Putamen (tissue), 1 donor: ENCODE data around the gene DVL1.

Experiments used
- DNase-seq: peaks from one replicate; pipeline ENCODE4 v3.0.0-alpha.2; 2016; ENCODE audit warnings: low spot score

Gene DVL1

DNA sequence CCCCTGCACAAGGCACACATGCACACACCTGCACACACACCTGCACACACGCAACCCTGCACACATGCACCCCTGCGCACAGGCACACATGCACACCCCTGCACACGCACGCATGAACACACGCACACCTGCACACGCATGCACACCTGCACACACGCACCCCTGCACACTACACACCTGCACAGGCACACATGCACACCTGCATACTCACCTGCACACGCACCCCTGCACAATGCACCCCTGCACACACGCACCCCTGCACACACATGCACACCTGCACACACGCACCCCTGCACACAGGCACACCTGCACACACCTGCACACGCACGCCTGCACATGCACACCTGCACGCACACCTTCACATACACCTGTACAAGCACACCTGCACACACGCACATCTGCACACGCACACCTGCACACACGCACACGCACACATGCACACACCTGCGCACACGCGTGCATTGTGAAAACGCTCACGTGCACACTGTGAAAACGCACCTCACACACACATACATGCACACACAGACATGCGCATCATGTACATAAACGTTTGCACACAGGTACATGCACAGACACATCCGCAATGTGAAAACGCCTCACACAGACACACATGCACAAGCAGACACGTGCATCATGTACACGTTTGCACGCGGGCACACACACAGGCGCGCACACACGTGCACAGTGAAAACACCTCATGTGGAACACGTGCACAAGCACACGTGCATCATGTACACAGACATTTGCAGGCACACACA is 8.2 kb downstream of the DVL1 start:
- no peak for DNase-seq

GRCh38 chr1:1340185-1340584 is 9.0 kb downstream of the DVL1 start:
- DNase-seq = no peak

DNA sequence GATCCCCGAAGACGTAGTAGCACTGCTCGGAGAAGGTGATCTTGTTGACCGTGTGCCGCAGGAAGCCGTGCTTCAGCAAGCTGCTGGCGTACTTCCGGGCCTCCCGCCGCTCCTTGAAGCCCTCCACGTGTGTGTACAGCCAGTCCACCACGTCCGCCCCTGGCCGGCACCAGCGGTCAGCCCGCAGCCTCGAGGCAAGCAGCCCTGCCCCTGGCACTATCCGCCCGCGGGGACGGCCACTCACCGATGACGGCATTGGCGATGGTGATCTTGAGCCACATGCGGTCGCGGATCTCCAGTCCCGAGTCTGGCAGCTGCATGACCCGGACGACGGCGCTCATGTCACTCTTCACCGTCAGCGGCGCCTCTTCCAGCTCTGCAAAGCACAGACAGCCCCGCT is 10.9 kb downstream of the DVL1 start:
- DNase-seq = no peak

DNA sequence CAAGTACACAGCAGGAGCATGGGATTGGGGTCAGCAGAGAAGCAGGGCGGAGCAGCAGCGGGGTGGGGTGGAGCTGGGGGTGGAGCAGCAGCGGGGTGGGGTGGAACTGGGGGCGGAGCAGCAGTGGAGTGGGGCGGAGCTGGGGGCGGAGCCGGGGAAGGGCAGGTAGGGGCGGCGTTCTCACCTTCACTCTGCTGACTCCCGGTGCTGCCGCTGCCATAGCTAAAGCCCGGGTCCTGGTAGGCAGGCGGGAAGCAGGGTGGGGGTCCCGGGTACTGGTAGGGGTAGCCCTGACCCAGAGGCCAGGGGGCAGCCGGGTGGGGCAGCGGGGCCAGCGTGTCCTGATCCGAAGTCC is 11.4 kb downstream of the DVL1 start:
- no peak for DNase-seq

DNA sequence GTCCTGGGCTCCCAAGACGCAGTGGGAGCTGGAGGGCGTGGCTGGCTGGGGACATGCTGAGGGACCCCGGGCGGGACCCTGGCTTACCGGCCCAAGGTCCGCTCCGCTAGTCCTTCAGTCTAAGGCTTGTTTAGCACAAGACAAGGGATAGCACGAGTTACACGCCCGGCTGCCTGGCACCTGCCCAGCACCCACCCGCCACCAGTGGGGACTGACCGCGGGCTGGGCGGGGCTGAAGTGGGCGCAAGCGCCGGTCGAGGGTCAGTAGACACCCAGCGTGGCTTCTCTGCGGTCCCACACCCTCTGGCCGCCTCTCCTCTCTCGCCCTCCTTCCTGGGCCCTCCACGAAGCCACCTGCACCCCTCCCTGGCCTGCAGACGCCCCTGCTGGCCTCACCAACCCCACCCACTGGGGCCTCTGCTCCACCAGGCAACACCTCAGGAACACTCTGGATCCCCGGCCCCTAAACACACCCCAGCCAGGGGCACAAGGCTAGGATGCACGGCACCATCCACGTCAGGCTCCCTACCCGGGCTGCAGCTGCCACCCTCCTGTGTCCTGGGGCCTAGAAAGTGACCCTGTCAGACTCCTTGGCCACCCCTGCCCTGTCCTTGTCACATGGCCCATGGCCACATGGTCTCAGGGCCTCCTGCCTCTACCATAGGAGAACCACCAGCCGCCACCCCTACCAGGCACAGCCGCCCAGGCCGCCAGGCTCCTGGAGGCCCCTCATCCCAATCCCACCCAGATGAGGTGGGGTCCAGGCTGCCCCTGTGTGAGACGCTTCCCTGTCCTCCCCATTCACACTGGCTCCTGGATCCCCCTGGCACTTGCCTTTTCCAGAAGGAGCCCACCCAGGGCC is 12.1 kb downstream of the DVL1 start:
- DNase-seq = no peak

DNA sequence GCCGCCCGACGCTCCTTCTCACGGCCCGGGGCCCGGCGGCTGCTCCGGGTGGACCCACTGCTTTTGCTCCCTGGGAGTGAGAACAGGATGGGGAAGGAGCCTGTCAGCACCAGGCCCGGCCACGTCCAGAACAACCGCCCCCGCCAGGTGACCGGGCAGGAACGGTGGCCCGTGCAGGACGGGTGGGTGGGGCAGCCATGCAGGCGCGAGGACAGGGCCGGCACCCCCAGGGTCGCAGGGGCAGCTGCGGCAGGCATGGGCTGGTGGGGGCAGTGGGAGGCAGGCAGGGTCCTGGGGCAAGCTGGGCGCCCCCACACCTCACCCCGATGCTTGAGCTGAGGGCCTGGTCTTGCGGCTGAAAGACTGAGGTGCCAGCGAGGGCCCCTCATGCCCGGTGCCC is 12.8 kb downstream of the DVL1 start:
- no peak for DNase-seq

GRCh38 chr1:1335792-1336248 is 13.4 kb downstream of the DVL1 start:
- no peak for DNase-seq

DNA sequence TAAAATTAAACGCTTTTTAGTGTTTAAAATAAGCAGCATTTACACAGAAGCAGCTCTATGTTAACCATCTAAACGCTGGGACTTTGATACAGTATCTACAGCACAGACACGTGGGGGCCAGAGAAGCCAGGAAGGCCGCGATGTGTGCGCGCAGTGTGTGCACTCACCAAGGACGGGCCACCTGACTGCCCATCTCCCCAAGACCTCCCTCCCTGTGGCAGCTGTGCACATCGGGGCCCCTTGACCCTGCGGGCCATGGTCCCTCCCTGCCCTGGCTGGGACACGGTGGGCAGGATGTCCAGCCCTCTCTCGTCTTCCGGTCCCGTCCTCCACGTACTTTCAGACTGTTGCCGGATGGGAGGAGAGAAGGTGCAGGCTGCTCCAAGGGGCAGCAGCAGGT is 13.9 kb downstream of the DVL1 start:
- DNase-seq = no peak

- DNase-seq = no peak
Measured at GRCh38 chr1:1334835-1335234, 14.4 kb downstream of the DVL1 start.

- DNase-seq = no peak
Measured at GRCh38 chr1:1333551-1334241, 15.5 kb downstream of the DVL1 start.

GRCh38 chr1:1332774-1333480 is 16.3 kb downstream of the DVL1 start:
- no peak for DNase-seq

- DNase-seq = no peak
Measured at GRCh38 chr1:1332031-1332755, 17.0 kb downstream of the DVL1 start.

- no peak for DNase-seq
Measured at GRCh38 chr1:1331068-1331965, 17.9 kb downstream of the DVL1 start, which contains the start of gene TAS1R3. TAS1R3 (plus strand) TSS chr1:1331280; CDS start chr1:1331346, 66 bp downstream.

- DNase-seq = no peak
Measured at GRCh38 chr1:1330366-1331067, 18.7 kb downstream of the DVL1 start.

DNA sequence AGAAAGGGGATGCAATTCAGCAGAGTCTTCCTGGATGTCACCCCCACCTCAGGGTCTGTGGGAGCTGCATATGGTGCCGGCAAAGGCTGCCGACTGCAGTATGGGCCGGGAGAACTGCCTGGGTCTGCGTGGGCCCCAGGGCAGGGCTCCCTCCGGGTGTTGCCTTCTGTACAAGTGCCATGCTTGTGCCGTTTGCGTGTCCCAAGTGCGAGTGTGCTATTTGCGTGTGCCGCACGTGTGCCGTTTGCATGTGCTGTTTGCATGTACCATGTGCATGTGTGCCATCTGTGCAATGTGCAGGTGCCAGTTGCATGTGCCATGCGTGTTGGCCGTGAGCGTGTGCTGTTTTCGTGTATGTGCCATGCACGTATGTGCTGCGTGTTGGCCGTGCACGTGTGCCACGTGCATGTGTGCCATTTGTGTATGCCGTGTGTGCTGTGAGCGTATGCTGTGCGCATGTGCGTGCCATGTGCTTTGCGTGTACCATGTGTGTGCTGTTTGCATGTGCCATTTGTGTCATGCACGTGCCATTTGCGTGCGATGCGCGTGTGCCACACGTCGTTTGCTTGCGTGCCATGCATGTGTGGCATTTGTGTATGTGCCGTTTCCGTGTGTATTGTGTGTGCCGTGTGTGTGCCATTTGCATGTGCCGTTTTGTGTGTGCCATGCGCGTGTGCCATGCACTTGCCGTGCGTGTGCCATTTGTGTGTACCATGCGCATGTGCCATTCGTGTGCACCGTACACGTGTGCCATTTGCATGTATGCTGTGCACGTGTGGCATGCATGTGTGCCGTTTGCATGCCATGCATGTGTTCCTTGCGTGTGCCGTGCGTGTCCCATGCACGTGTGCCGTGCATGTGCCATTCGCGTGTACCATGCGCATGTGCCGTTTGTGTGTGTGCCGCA is 19.7 kb downstream of the DVL1 start:
- DNase-seq = no peak

GRCh38 chr1:1328254-1328653 is 21.0 kb downstream of the DVL1 start:
- no peak for DNase-seq

DNA sequence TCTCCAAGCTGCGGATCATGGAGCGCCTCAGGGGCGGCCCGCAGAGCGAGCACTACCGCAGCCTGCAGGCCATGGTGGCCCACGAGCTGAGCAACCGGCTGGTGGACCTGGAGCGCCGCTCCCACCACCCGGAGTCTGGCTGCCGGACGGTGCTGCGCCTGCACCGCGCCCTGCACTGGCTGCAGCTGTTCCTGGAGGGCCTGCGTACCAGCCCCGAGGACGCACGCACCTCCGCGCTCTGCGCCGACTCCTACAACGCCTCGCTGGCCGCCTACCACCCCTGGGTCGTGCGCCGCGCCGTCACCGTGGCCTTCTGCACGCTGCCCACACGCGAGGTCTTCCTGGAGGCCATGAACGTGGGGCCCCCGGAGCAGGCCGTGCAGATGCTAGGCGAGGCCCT is 21.9 kb downstream of the DVL1 start:
- no peak for DNase-seq

DNA sequence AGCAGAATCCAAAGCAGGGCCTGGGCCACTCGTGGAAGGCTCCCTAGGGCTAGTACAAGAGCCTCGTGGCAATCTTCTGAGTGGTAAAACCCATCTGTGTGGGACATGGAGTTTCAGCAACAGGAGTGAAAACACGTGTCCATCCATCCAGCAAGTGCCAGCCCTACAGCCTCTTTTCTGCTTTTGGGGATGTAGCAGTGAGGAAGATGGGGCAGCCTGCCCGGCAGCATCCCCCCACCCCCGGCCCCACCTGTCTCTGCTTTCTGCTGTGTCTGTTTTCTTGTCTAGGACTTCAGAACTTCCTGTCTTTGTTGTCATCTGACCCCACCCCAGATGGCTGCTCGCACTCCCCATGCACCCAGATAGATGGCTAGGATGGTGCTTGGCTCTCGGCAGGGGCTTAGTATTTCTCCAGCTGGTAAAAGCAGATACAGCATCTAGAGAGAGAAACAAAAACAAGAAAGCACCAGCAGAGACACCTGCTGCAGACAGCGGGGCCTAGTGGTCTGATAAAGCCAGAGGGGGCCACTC is 23.1 kb downstream of the DVL1 start:
- DNase-seq = no peak
